Hepatocyte (in vitro differentiated cells): ENCODE measurements around the gene EOLA2. TPM values are rescaled to one million over a fixed set of nuclear protein-coding genes. Genes with fewer than 3 reads are reported as not detected.
A peak's percentile ranks its signal among the peaks of the same experiment; 100 is the strongest.

ENCODE experiments used
- DNase-seq: peaks from one replicate; pipeline ENCODE4 v3.0.0-alpha.2; 2016; ENCODE audit warnings: low spot score
- H2AFZ ChIP-seq: fragments of 200-600 bp; sonication (generic); 2 replicates; pipeline ENCODE4 v1.6.0; 2016; ENCODE audit warnings: antibody characterized with exemption, mild to moderate bottlenecking
- H3K27ac ChIP-seq: fragments of 200-600 bp; sonication (generic); 2 replicates; pipeline ENCODE4 v1.5.1; 2016; ENCODE audit warnings: mild to moderate bottlenecking
- H3K27me3 ChIP-seq: fragments of 200-600 bp; sonication (generic); 2 replicates; pipeline ENCODE4 v1.6.1; 2016
- H3K36me3 ChIP-seq: fragments of 200-600 bp; sonication (generic); replicated peaks from 2 replicates; pipeline ENCODE4 v1.5.1; 2016; ENCODE audit warnings: low read depth; ENCODE audit not compliant: insufficient read depth
- H3K4me1 ChIP-seq: fragments of 200-600 bp; sonication (generic); 2 replicates; pipeline ENCODE4 v1.5.1; 2016; ENCODE audit warnings: mild to moderate bottlenecking, moderate library complexity; ENCODE audit not compliant: insufficient read depth
- H3K4me2 ChIP-seq: fragments of 200-600 bp; sonication (generic); 2 replicates; pipeline ENCODE4 v1.6.0; 2016
- H3K4me3 ChIP-seq: fragments of 200-600 bp; sonication (generic); 2 replicates; pipeline ENCODE4 v1.5.1; 2016; ENCODE audit warnings: mild to moderate bottlenecking
- H3K79me2 ChIP-seq: fragments of 200-600 bp; sonication (generic); 2 replicates; pipeline ENCODE4 v1.6.0; 2017; ENCODE audit warnings: mild to moderate bottlenecking
- H3K9me2 ChIP-seq: fragments of 200-600 bp; sonication (generic); replicated peaks from 2 replicates; pipeline ENCODE4 v1.6.0; 2017; ENCODE audit warnings: mild to moderate bottlenecking; ENCODE audit not compliant: insufficient read depth
- H3K9me3 ChIP-seq: fragments of 200-600 bp; sonication (generic); 2 replicates; pipeline ENCODE4 v1.5.1; 2016; ENCODE audit warnings: low read depth, mild to moderate bottlenecking
- H4K20me1 ChIP-seq: fragments of 200-600 bp; sonication (generic); 2 replicates; pipeline ENCODE4 v1.6.0; 2016; ENCODE audit warnings: mild to moderate bottlenecking; ENCODE audit not compliant: insufficient read depth, poor library complexity, severe bottlenecking
- CTCF ChIP-seq: fragments of 200-600 bp; sonication (generic); IDR thresholded peaks from 2 replicates; pipeline ENCODE4 v1.5.1; 2016; ENCODE audit warnings: antibody characterized with exemption, mild to moderate bottlenecking; ENCODE audit not compliant: poor library complexity
- EZH2 ChIP-seq: fragments of 200-600 bp; sonication (generic); IDR thresholded peaks from 2 replicates; pipeline ENCODE4 v1.6.1; 2016; ENCODE audit warnings: antibody characterized with exemption, mild to moderate bottlenecking, borderline replicate concordance
- EZH2phosphoT487 ChIP-seq: fragments of 200-600 bp; sonication (generic); IDR thresholded peaks from one replicate; pipeline ENCODE4 v1.6.1; 2018; ENCODE audit warnings: antibody characterized with exemption, mild to moderate bottlenecking, low read depth, moderate library complexity; ENCODE audit not compliant: unreplicated experiment, severe bottlenecking
- WGBS: methylation state at CpG from one replicate; pipeline ENCODE4 v1.1.6; 2016; ENCODE audit warnings: low lambda C conversion rate; ENCODE audit errors: missing lambda C conversion rate; 5-methylcytosine and 5-hydroxymethylcytosine counted together
- polyA plus RNA-seq: library from polyadenylated mRNA; unstranded; fragments of >200 nt; fragmentation: Nextera tagmentation; extraction: Ambion mirVana; gene quantifications from 2 replicates; pipeline ENCODE4 v1.2.1, GENCODE V29; 2016
- total RNA-seq: library from RNA; depleted of rRNA; stranded (reverse); fragments of >200 nt; gene quantifications from 2 replicates; pipeline ENCODE4 v1.2.3, GENCODE V29; 2014

The EOLA2 gene
- total and polyA plus RNA-seq, 2 experiments from 2014 or later, result 15.9 to 40.3 TPM

DNA sequence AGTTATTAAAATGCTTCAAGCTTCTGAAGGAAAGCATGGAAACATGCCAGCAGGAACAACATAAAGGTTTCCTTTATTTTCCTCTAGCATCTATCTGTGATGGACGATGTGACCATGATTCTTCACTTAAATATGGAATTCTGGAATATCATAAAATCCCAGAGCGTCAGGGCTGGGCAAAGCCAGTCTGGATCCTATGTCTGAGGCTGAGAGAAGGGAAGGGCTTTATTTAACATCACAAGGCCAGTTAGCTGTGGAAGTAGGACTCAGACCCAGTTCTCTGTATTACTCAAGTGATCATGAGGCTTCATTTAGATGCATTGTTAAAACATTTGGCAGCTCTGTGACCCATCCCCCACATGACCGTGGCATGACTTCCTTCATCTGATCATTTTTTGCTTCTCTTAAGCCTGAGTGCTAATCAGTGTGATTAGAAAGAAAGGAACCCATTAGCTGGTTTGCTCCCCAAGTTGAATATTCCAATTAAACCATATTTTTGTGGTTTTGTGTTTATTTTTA is 40.9 kb upstream of the EOLA2 start:
- 62% methylated on average over 3 of the region's 3 CpGs for WGBS
- no peaks in the 10 kb centered on the region for H3K9me3 ChIP-seq
- H3K27ac ChIP-seq, result no peak overlapping the region
- no peak overlapping the region for H3K4me3 ChIP-seq
- H2AFZ ChIP-seq, result no peak overlapping the region
- no peak overlapping the region for H3K4me2 ChIP-seq
- H3K4me1 ChIP-seq, result no peaks in the 10 kb centered on the region
- no peaks in the 10 kb centered on the region for H3K27me3 ChIP-seq
- no peaks in the 10 kb centered on the region for H3K9me2 ChIP-seq
- H4K20me1 ChIP-seq, result no peaks in the 10 kb centered on the region
- H3K36me3 ChIP-seq, result no peaks in the 10 kb centered on the region
- H3K79me2 ChIP-seq, result no peaks in the 10 kb centered on the region
- no peak for DNase-seq
- TF ChIP-seq CTCF (no peak), EZH2phosphoT487 (no peak)

GRCh38 chrX:149962859-149963757 is 24.8 kb upstream of the EOLA2 start:
- Histone ChIP-seq H4K20me1 (no peaks in the 10 kb centered on the region), H3K27me3 (no peaks in the 10 kb centered on the region), H3K27ac (no peak overlapping the region), H3K4me1 (no peaks in the 10 kb centered on the region), H3K4me2 (no peak overlapping the region), H2AFZ (no peak overlapping the region), H3K9me2 (no peaks in the 10 kb centered on the region), H3K36me3 (no peaks in the 10 kb centered on the region), H3K4me3 (no peak overlapping the region), H3K79me2 (no peaks in the 10 kb centered on the region), H3K9me3 (no peaks in the 10 kb centered on the region)
- DNase-seq, result peak; percentile 61
- 58% methylated on average over 9 of the region's 9 CpGs for WGBS
- peak; percentile 55 for TF ChIP-seq CTCF
- no peak for TF ChIP-seq EZH2
- TF ChIP-seq EZH2phosphoT487, result no peak

- Histone ChIP-seq H3K36me3 (no peaks in the 10 kb centered on the region), H2AFZ (no peak overlapping the region), H3K9me3 (no peaks in the 10 kb centered on the region), H3K4me1 (no peaks in the 10 kb centered on the region), H3K27ac (no peak overlapping the region), H3K4me3 (no peak overlapping the region), H3K9me2 (no peaks in the 10 kb centered on the region), H3K79me2 (no peaks in the 10 kb centered on the region), H3K4me2 (no peak overlapping the region), H3K27me3 (no peaks in the 10 kb centered on the region), H4K20me1 (no peaks in the 10 kb centered on the region)
- TF ChIP-seq CTCF (no peak), EZH2 (no peak), EZH2phosphoT487 (no peak)
- DNase-seq, result no peak
Measured at GRCh38 chrX:149962010-149962409, 23.7 kb upstream of the EOLA2 start.
